ENCODE results near the gene INCA1.

INCA1 gene

DNA sequence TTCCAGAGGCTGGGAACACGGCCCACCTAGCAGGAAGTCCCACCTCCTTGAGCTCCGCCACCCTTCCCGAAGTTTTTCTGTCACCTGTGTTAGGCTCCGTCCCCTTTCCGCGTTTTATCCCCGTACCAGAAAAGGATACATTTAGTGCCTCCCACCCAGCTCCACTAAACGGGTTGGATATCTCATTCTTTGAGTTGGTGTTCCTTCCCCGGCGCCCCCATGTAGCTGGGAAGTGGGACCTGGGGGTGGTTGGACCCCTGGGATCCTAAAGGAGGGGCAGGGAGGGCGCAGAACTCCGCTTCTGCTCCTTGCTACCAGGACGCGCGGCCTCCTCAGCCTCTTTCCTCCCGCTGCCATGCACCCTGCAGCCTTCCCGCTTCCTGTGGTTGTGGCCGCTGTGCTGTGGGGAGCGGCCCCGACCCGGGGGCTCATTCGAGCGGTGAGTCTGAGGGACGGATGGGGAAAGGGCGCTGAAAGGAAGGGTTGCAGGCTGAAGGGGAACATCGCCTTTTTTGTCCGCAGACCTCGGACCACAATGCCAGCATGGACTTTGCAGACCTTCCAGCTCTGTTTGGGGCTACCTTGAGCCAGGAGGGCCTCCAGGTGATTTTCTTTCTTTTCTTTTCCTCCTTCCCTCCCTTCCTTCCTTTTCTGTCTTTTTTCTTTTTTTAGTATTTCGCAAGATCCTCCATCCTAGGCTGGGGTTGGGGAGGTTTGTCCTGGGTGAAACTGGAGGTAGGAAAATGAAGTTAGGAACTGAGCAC lies 56.6 kb downstream of the INCA1 start:
- Histone ChIP-seq H3K27ac (ENCODE audit: low read length) (peak overlapping the region; percentile 94), H4K20me1 (ENCODE audit: insufficient read depth, low read length) (peaks cover 56% of the 10 kb centered on the region), H3K4me2 (ENCODE audit: insufficient read depth, low read length) (peak overlapping the region; percentile 97), H3K4me3 (ENCODE audit: low read depth in 1 of 2, low read length in 2 of 2) (peak overlapping the region; percentile 54 to 77), H3K36me3 (ENCODE audit: insufficient read depth, low read length) (peaks cover 71% of the 10 kb centered on the region), H3K4me1 (ENCODE audit: insufficient read depth, low read length) (peaks cover 64% of the 10 kb centered on the region), H2AFZ (ENCODE audit: low read depth, low read length) (peak overlapping the region; percentile 69), H3K79me2 (ENCODE audit: insufficient read depth, low read length) (peaks cover 72% of the 10 kb centered on the region), H3K27me3 (ENCODE audit: insufficient read depth, low read length, poor library complexity) (no peaks in the 10 kb centered on the region), H3K9me3 (ENCODE audit: insufficient read depth, low read length, severe bottlenecking) (no peaks in the 10 kb centered on the region), H3K9ac (ENCODE audit: low read depth, low read length) (peak overlapping the region; percentile 82)
- TF ChIP-seq EZH2 (IDR thresholded peaks at IDR 0.05; ENCODE audit: borderline replicate concordance, low read depth, low read length, severe bottlenecking) = no peak
- TF ChIP-seq, protein P1, sequence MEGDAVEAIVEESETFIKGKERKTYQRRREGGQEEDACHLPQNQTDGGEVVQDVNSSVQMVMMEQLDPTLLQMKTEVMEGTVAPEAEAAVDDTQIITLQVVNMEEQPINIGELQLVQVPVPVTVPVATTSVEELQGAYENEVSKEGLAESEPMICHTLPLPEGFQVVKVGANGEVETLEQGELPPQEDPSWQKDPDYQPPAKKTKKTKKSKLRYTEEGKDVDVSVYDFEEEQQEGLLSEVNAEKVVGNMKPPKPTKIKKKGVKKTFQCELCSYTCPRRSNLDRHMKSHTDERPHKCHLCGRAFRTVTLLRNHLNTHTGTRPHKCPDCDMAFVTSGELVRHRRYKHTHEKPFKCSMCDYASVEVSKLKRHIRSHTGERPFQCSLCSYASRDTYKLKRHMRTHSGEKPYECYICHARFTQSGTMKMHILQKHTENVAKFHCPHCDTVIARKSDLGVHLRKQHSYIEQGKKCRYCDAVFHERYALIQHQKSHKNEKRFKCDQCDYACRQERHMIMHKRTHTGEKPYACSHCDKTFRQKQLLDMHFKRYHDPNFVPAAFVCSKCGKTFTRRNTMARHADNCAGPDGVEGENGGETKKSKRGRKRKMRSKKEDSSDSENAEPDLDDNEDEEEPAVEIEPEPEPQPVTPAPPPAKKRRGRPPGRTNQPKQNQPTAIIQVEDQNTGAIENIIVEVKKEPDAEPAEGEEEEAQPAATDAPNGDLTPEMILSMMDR (IDR thresholded peaks at IDR 0.05; ENCODE audit: borderline replicate concordance, extremely low read depth, low read length, poor library complexity, severe bottlenecking) = no peak
- ATAC-seq (ENCODE audit: insufficient read depth, low read depth) (peak; percentile 42), DNase-seq (peak; percentile 76)

DNA sequence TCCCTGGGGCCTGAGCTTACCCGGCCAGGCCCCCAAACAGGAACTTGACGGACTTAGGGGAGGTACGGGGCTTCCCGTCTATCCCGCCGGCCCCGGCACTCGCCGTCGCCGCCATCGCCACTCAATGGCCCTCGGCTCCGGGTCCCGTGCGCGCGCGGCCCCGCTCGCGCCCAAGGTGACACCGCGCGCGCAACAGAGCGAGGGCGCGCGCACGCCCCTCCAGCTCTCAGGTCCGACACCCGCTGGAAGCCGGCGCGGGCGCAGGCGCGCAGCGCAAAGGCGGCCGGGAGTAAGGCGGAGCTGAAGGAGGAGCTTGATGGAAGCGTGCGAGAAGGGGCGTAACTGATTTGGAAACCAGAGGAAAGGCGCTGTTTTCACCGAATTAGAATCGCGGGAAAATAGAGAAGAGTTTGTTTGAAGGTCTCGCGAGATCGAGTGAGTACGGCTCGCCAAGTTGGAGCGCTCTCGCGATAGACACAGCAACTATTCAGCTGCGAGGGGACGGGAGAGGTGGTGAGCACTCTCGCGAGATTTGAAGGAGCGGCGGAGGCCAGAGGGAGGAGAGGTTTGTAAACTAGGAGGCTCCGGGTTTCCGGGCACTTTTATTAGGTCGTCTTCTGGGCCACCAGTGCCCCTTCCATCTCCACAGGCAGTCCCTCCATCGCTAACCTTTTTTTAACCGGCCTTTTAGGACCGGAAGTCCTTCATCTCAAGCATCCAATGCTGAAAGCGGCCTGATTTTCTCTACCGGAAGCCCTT lies 57.3 kb downstream of the INCA1 start, which contains the start of the genes RNF167 and SLC25A11:
TSS of gene RNF167 (plus strand) at position 473 of the 759 bp plus-strand sequence. CDS start 642 bp downstream, outside the sequence.
TSS of gene SLC25A11 (minus strand) at position 251 of the 759 bp plus-strand sequence. CDS start at position 115, 136 bp downstream.
- Histone ChIP-seq H3K79me2 (ENCODE audit: insufficient read depth, low read length) (peaks cover 64% of the 10 kb centered on the region), H2AFZ (ENCODE audit: low read depth, low read length) (peak within 1 kb of the TSS; percentile 84), H4K20me1 (ENCODE audit: insufficient read depth, low read length) (peaks cover 49% of the 10 kb centered on the region), H3K36me3 (ENCODE audit: insufficient read depth, low read length) (peaks cover 64% of the 10 kb centered on the region), H3K4me3 (ENCODE audit: low read depth in 1 of 2, low read length in 2 of 2) (peak within 1 kb of the TSS; percentile 54 to 77), H3K9me3 (ENCODE audit: insufficient read depth, low read length, severe bottlenecking) (no peaks in the 10 kb centered on the region), H3K4me2 (ENCODE audit: insufficient read depth, low read length) (peak within 1 kb of the TSS; percentile 97), H3K27me3 (ENCODE audit: insufficient read depth, low read length, poor library complexity) (no peaks in the 10 kb centered on the region), H3K4me1 (ENCODE audit: insufficient read depth, low read length) (peaks cover 56% of the 10 kb centered on the region), H3K9ac (ENCODE audit: low read depth, low read length) (peak within 1 kb of the TSS; percentile 82), H3K27ac (ENCODE audit: low read length) (peak within 1 kb of the TSS; percentile 94)
- TF ChIP-seq, protein P1 (IDR thresholded peaks at IDR 0.05; ENCODE audit: borderline replicate concordance, extremely low read depth, low read length, poor library complexity, severe bottlenecking) = no peak
- TF ChIP-seq EZH2 (IDR thresholded peaks at IDR 0.05; ENCODE audit: borderline replicate concordance, low read depth, low read length, severe bottlenecking) = no peak
- ATAC-seq (ENCODE audit: insufficient read depth, low read depth) (peak; percentile 76), DNase-seq (peak; percentile 98)

DNA sequence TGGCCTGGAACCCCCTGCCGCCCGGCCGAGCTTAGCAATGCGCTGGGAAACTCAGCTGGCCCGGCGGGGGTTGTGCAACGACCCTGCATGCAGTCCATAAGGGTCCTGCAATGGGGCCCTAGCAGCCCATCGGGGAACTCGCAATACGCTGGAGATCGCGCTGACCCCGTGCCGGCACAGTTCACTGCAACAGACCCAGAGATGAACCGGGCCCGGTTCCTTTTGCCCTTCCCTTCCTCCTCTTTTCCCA lies 57.9 kb downstream of the INCA1 start:
- DNase-seq (no peak), ATAC-seq (ENCODE audit: insufficient read depth, low read depth) (peak; percentile 0; the same call in 1 of the 3 replicates)
- Histone ChIP-seq H3K36me3 (ENCODE audit: insufficient read depth, low read length) (peaks cover 59% of the 10 kb centered on the region), H3K4me3 (ENCODE audit: low read depth in 1 of 2, low read length in 2 of 2) (peak overlapping the region; percentile 47 to 77), H3K27me3 (ENCODE audit: insufficient read depth, low read length, poor library complexity) (no peaks in the 10 kb centered on the region), H3K79me2 (ENCODE audit: insufficient read depth, low read length) (peaks cover 59% of the 10 kb centered on the region), H3K9me3 (ENCODE audit: insufficient read depth, low read length, severe bottlenecking) (no peaks in the 10 kb centered on the region), H3K9ac (ENCODE audit: low read depth, low read length) (peak overlapping the region; percentile 82), H4K20me1 (ENCODE audit: insufficient read depth, low read length) (peaks cover 44% of the 10 kb centered on the region), H3K4me2 (ENCODE audit: insufficient read depth, low read length) (peak overlapping the region; percentile 83), H2AFZ (ENCODE audit: low read depth, low read length) (peak overlapping the region; percentile 84), H3K27ac (ENCODE audit: low read length) (peak overlapping the region; percentile 94), H3K4me1 (ENCODE audit: insufficient read depth, low read length) (peaks cover 51% of the 10 kb centered on the region)
- TF ChIP-seq, protein P1 (IDR thresholded peaks at IDR 0.05; ENCODE audit: borderline replicate concordance, extremely low read depth, low read length, poor library complexity, severe bottlenecking) = no peak
- TF ChIP-seq EZH2 (IDR thresholded peaks at IDR 0.05; ENCODE audit: borderline replicate concordance, low read depth, low read length, severe bottlenecking) = no peak

Measured in DND-41 (cell line).